BLaER1 (cell line): ENCODE data around the gene TCL1A.
A peak's percentile ranks its signal among the peaks of the same experiment; 100 is the strongest.

Source experiments
- H3K27ac ChIP-seq: shearing (Covaris generic); formaldehyde crosslinking; 2 replicates; pipeline ENCODE4 v1.8.1; 2022
- H3K27me3 ChIP-seq: shearing (Covaris generic); formaldehyde crosslinking; 2 replicates; pipeline ENCODE4 v1.8.1; 2022
- H3K36me3 ChIP-seq: shearing (Covaris generic); formaldehyde crosslinking; 2 replicates; pipeline ENCODE4 v1.8.1; 2022
- H3K4me1 ChIP-seq: shearing (Covaris generic); formaldehyde crosslinking; 2 replicates; pipeline ENCODE4 v1.8.1; 2022
- H3K4me2 ChIP-seq: shearing (Covaris generic); formaldehyde crosslinking; 2 replicates; pipeline ENCODE4 v1.8.1; 2022
- H3K4me3 ChIP-seq: shearing (Covaris generic); formaldehyde crosslinking; 2 replicates; pipeline ENCODE4 v1.8.1; 2022
- H3K9ac ChIP-seq: shearing (Covaris generic); formaldehyde crosslinking; 2 replicates; pipeline ENCODE4 v1.8.1; 2022
- H3K9me3 ChIP-seq: shearing (Covaris generic); formaldehyde crosslinking; 2 replicates; pipeline ENCODE4 v1.8.1; 2022
- H4K20me1 ChIP-seq: shearing (Covaris generic); formaldehyde crosslinking; 2 replicates; pipeline ENCODE4 v1.8.1; 2022
- Cebpa-rat ChIP-seq: shearing (Covaris generic); IDR thresholded peaks from 2 replicates; pipeline ENCODE4 v1.8.1; 2022

Gene TCL1A

DNA sequence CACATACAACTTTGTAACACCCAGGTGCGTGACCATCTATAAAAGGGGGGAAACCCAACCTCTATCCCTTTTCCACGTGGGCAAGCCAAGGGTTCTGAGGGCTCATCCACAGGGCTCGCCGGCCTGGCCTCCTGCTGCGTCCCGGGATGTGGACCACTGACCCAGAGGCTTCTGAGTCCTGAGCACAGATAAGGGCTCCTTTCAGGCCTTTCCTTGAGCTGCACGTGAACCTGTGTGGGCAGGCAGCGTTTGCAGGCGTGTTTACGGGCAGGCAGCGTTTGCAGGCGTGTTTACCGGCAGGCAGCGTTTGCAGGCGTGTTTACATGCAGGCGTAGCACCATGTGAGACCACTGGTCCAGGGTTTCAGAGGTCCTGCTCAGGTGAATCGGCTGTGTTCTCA lies 3.8 kb downstream of the TCL1A start:
- H3K9ac ChIP-seq = peak overlapping the region; percentile 94
- no peaks in the 10 kb centered on the region for H3K9me3 ChIP-seq
- peaks cover 17% of the 10 kb centered on the region for H4K20me1 ChIP-seq
- H3K27ac ChIP-seq = peak overlapping the region; percentile 93
- TF ChIP-seq Cebpa-rat = no peak
- H3K4me1 ChIP-seq = peaks cover 67% of the 10 kb centered on the region
- peak overlapping the region; percentile 81 for H3K4me3 ChIP-seq
- peaks cover 51% of the 10 kb centered on the region for H3K36me3 ChIP-seq
- peak overlapping the region; percentile 99 for H3K4me2 ChIP-seq
- H3K27me3 ChIP-seq = no peaks in the 10 kb centered on the region

GRCh38 chr14:95707327-95707726 lies 6.6 kb downstream of the TCL1A start:
- Histone ChIP-seq H3K4me1 (peaks cover 87% of the 10 kb centered on the region), H4K20me1 (peaks cover 17% of the 10 kb centered on the region), H3K4me2 (peak overlapping the region; percentile 53), H3K4me3 (no peak overlapping the region), H3K27ac (peak overlapping the region; percentile 39), H3K9ac (no peak overlapping the region), H3K27me3 (no peaks in the 10 kb centered on the region), H3K36me3 (peaks cover 39% of the 10 kb centered on the region), H3K9me3 (no peaks in the 10 kb centered on the region)
- no peak for TF ChIP-seq Cebpa-rat

DNA sequence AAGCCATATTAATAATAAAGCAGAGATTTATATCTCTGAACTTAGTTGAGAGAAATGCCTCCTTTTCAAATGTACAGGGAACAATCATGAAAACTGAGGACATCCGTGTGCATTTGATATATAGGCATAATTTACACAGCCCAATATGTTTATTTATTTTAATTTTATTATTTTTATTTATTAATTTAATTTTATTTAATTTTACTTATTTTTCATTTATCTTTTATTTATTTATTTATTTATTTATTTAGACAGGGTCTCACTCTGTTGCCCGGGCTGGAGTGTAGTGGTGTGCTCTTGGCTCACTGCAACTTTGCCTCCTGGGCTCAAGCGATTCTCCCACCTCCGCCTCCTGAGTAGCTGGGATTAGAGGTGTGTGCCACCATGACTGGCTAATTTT lies 8.4 kb downstream of the TCL1A start:
- TF ChIP-seq Cebpa-rat = no peak
- H3K4me1 ChIP-seq = peaks cover 98% of the 10 kb centered on the region
- H3K4me3 ChIP-seq = no peak overlapping the region
- no peak overlapping the region for H3K9ac ChIP-seq
- peak overlapping the region; percentile 91 for H3K4me2 ChIP-seq
- H3K9me3 ChIP-seq = no peaks in the 10 kb centered on the region
- peaks cover 21% of the 10 kb centered on the region for H3K36me3 ChIP-seq
- no peaks in the 10 kb centered on the region for H3K27me3 ChIP-seq
- peaks cover 12% of the 10 kb centered on the region for H4K20me1 ChIP-seq
- H3K27ac ChIP-seq = peak overlapping the region; percentile 97; the same call in 1 of the 2 replicates

DNA sequence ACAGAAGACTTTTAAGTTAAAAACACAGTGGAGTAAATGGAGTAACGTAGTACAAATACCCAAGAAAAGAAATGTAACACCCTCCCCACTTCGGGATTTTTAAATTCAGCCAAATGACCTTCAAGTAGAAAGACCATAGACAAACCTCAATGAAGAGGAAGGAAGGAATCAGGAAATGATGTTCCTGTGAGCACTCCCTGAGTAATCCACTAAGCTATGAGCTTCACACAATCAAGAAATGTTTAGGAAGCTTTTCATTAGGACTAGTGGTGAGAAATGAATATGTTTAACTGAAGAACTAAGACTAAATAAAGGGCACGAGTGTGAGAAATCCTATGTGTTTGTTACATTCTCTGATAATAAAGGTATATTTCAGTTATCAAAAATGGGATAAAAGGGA lies 10.1 kb downstream of the TCL1A start:
- Histone ChIP-seq H3K4me1 (peaks cover 98% of the 10 kb centered on the region), H3K27me3 (no peaks in the 10 kb centered on the region), H3K9ac (peak overlapping the region; percentile 39), H3K4me2 (peak overlapping the region; percentile 91), H3K9me3 (no peaks in the 10 kb centered on the region), H3K4me3 (peak overlapping the region; percentile 22), H3K27ac (peak overlapping the region; percentile 97), H4K20me1 (no peaks in the 10 kb centered on the region), H3K36me3 (peaks cover 4% of the 10 kb centered on the region)
- no peak for TF ChIP-seq Cebpa-rat

- H3K4me2 ChIP-seq = peak overlapping the region; percentile 91
- H3K27me3 ChIP-seq = no peaks in the 10 kb centered on the region
- peak overlapping the region; percentile 39; the same call in 1 of the 2 replicates for H3K9ac ChIP-seq
- H4K20me1 ChIP-seq = no peaks in the 10 kb centered on the region
- H3K9me3 ChIP-seq = no peaks in the 10 kb centered on the region
- TF ChIP-seq Cebpa-rat = no peak
- H3K4me1 ChIP-seq = peaks cover 99% of the 10 kb centered on the region
- no peaks in the 10 kb centered on the region for H3K36me3 ChIP-seq
- peak overlapping the region; percentile 22; the same call in 1 of the 2 replicates for H3K4me3 ChIP-seq
- peak overlapping the region; percentile 97 for H3K27ac ChIP-seq
Measured at GRCh38 chr14:95703341-95703740, 10.6 kb downstream of the TCL1A start.

- TF ChIP-seq Cebpa-rat = no peak
- H3K4me1 ChIP-seq = peaks cover 100% of the 10 kb centered on the region
Measured at GRCh38 chr14:95701846-95702221, 12.1 kb downstream of the TCL1A start.

DNA sequence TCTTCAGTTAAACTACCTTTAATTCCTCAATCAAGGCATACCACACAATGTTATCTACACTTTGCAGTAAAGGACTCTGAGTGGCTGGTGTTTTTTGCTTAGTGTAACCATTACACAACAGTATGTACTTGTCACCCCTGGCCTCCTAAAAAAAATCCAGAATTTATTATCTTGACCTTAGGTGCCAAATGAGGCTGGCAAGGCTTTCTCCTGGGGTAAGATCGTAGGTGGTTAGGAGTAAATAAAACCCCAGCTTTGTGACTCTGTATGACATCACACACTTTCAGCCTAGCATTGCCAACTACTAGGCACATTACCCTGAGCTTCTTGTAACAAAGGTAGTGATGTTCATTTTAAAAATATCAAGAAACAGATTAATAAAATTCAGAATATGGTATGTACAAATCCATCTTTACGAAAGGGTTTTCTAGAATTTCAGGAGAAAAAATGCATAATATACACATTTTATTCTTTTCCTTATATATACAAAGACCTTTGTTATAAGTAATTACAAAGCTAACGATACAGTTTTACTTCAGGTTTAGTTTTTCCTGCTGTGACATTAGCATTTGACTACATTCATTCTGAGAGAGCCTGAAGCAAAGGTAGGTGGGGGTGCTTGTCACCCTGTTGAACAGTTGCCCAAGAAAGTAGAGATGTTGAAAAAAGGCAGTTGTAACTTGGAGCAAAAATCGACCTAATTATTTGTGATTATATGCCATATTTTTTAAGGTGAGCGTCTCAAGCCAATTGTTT lies 13.5 kb downstream of the TCL1A start:
- Histone ChIP-seq H3K9ac (peak overlapping the region; percentile 86), H3K9me3 (no peaks in the 10 kb centered on the region), H3K4me2 (peak overlapping the region; percentile 91), H3K36me3 (no peaks in the 10 kb centered on the region), H3K27me3 (no peaks in the 10 kb centered on the region), H3K4me3 (no peak overlapping the region), H4K20me1 (no peaks in the 10 kb centered on the region), H3K27ac (peak overlapping the region; percentile 97), H3K4me1 (peaks cover 97% of the 10 kb centered on the region)
- no peak for TF ChIP-seq Cebpa-rat

More at GRCh38 chr14:95701846-95702221, 12.1 kb downstream of the TCL1A start:
- Histone ChIP-seq H3K9ac (no peak overlapping the region), H3K36me3 (no peaks in the 10 kb centered on the region), H3K9me3 (no peaks in the 10 kb centered on the region), H3K4me2 (peak overlapping the region; percentile 91), H4K20me1 (no peaks in the 10 kb centered on the region), H3K27me3 (no peaks in the 10 kb centered on the region), H3K27ac (peak overlapping the region; percentile 97), H3K4me3 (no peak overlapping the region)

DNA sequence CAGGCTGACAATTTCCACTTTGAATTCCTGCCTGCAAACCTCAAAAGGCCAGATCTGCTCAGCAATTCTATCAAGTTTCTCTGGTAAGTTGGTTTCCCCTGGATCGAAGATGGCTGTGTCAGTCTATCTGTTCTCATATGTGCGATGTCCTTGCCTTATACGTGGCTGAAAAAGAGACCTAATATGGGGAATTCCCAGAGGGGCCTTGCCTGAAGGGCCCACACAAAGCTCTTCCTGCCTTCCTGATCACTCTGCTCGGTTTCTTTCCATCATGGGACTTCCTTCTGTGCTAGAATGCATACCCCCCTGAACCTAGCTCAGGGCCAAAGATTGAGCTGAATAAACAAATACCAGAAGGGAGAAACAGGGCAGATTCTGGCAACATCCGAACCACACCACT lies 14.5 kb downstream of the TCL1A start:
- no peaks in the 10 kb centered on the region for H3K27me3 ChIP-seq
- peak overlapping the region; percentile 86 for H3K9ac ChIP-seq
- peak overlapping the region; percentile 91 for H3K4me2 ChIP-seq
- peaks cover 97% of the 10 kb centered on the region for H3K4me1 ChIP-seq
- H3K9me3 ChIP-seq = no peaks in the 10 kb centered on the region
- peak overlapping the region; percentile 97 for H3K27ac ChIP-seq
- no peaks in the 10 kb centered on the region for H3K36me3 ChIP-seq
- H4K20me1 ChIP-seq = no peaks in the 10 kb centered on the region
- H3K4me3 ChIP-seq = peak overlapping the region; percentile 53
- no peak for TF ChIP-seq Cebpa-rat

- peaks cover 97% of the 10 kb centered on the region for H3K4me1 ChIP-seq
- peak overlapping the region; percentile 97 for H3K27ac ChIP-seq
- peak overlapping the region; percentile 53 for H3K4me3 ChIP-seq
- no peaks in the 10 kb centered on the region for H3K36me3 ChIP-seq
- no peaks in the 10 kb centered on the region for H3K9me3 ChIP-seq
- peak overlapping the region; percentile 86 for H3K9ac ChIP-seq
- no peaks in the 10 kb centered on the region for H3K27me3 ChIP-seq
- TF ChIP-seq Cebpa-rat = no peak
- no peaks in the 10 kb centered on the region for H4K20me1 ChIP-seq
- peak overlapping the region; percentile 91 for H3K4me2 ChIP-seq
Measured at GRCh38 chr14:95698287-95698686, 15.6 kb downstream of the TCL1A start.

DNA sequence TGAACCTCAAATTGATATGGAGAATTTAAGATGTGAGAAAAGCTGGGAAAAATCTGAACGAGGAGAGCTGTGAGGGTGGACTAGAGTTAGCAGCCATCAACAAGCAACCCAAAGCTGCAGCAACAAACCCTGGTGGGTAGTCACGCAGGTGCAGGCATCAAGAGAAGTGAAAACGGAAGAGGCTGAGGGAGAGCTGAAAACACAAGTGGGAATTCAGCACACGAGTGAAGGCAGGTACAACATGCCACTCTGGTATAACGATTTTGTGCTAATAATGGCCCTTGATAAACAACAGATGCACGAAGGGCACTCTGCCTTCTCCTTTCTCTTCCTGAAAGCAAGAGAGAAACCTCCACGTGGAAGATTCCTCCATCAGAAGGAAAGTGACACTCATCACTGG lies 16.2 kb downstream of the TCL1A start:
- H3K27ac ChIP-seq = peak overlapping the region; percentile 97
- H3K36me3 ChIP-seq = no peaks in the 10 kb centered on the region
- H3K4me3 ChIP-seq = peak overlapping the region; percentile 53
- peak overlapping the region; percentile 86 for H3K9ac ChIP-seq
- peak overlapping the region; percentile 91 for H3K4me2 ChIP-seq
- peaks cover 97% of the 10 kb centered on the region for H3K4me1 ChIP-seq
- H3K27me3 ChIP-seq = no peaks in the 10 kb centered on the region
- no peak for TF ChIP-seq Cebpa-rat
- H4K20me1 ChIP-seq = no peaks in the 10 kb centered on the region
- no peaks in the 10 kb centered on the region for H3K9me3 ChIP-seq
